Measurements from ENCODE around the gene COA7. TPM values are rescaled to one million over a fixed set of nuclear protein-coding genes. Genes with fewer than 3 reads are reported as not detected.
"Not testable (repeated sequence)": the region's sequence is repeated elsewhere in the genome, so short reads cannot be mapped to it uniquely, and the experiment has no call there.

COA7 gene
- total and polyA plus RNA-seq, 12 donors = 3.1 to 34.5 (median 12.9) TPM

- Histone ChIP-seq H3K9me3 (replicated peaks in 1 of 3) (no peaks in the 10 kb centered on the region), H3K4me3 (no peak overlapping the region), H3K27ac (peak overlapping the region in 3 of 5 donors; percentile 49 to 63 (median 56)), H3K4me1 (replicated peaks in 1 of 2) (peaks cover 25 to 31% of the 10 kb centered on the region in 2 donors), H3K27me3 (no peaks in the 10 kb centered on the region), H3K36me3 (replicated peaks in 1 of 2) (no peaks in the 10 kb centered on the region)
- intact Hi-C loops (cut with DNase I) = no loop called here
- no peak for TF ChIP-seq POLR2A (IDR thresholded peaks at IDR 0.05)
- TF ChIP-seq, protein P1, sequence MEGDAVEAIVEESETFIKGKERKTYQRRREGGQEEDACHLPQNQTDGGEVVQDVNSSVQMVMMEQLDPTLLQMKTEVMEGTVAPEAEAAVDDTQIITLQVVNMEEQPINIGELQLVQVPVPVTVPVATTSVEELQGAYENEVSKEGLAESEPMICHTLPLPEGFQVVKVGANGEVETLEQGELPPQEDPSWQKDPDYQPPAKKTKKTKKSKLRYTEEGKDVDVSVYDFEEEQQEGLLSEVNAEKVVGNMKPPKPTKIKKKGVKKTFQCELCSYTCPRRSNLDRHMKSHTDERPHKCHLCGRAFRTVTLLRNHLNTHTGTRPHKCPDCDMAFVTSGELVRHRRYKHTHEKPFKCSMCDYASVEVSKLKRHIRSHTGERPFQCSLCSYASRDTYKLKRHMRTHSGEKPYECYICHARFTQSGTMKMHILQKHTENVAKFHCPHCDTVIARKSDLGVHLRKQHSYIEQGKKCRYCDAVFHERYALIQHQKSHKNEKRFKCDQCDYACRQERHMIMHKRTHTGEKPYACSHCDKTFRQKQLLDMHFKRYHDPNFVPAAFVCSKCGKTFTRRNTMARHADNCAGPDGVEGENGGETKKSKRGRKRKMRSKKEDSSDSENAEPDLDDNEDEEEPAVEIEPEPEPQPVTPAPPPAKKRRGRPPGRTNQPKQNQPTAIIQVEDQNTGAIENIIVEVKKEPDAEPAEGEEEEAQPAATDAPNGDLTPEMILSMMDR (IDR thresholded peaks at IDR 0.05) = no peak
- WGBS, 4 donors = 42 to 49% (median 46%) methylated on average over 3 of the region's 3 CpGs
- no peak for DNase-seq
These were observed 43.1 kb upstream of the COA7 start for GRCh38 chr1:52741259-52741658.

GRCh38 chr1:52739699-52740467 is 41.7 kb upstream of the COA7 start:
- no peaks in the 10 kb centered on the region for H3K27me3 ChIP-seq
- intact Hi-C loops (cut with DNase I) = no loop called here
- H3K36me3 ChIP-seq (replicated peaks in 1 of 2) = no peaks in the 10 kb centered on the region
- no peak for DNase-seq
- TF ChIP-seq, protein P1 (IDR thresholded peaks at IDR 0.05) = no peak
- no peak for TF ChIP-seq POLR2A (IDR thresholded peaks at IDR 0.05)
- H3K27ac ChIP-seq = peak overlapping the region in 4 of 5 donors; percentile 30 to 63 (median 48)
- no peak overlapping the region for H3K4me3 ChIP-seq
- peaks cover 25 to 31% of the 10 kb centered on the region in 2 donors for H3K4me1 ChIP-seq (replicated peaks in 1 of 2)
- 70 to 82% (median 75%) methylated on average over 4 of the region's 4 CpGs for WGBS, 4 donors
- no peaks in the 10 kb centered on the region for H3K9me3 ChIP-seq (replicated peaks in 1 of 3)

DNA sequence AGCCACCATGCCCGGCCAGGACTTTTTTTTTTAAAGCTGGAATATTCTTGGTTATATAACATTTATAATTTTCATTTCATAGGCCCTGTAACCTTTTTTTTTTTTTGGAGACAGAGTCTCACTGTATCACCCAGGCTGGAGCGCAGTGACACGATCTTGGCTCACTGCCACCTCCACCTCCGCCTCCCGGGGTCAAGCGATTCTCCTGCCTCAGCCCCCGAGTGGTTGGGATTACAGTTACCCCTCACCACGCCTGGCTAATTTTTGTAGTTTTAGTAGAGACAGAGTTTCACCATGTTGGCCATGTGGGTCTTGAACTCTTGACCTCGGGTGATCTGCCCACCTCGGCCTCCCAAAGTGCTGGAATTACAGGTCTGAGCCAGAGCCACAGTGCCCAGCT is 40.7 kb upstream of the COA7 start:
- no peaks in the 10 kb centered on the region for H3K9me3 ChIP-seq (replicated peaks in 1 of 3)
- no peak overlapping the region for H3K4me3 ChIP-seq
- WGBS, 4 donors = 52 to 70% (median 62%) methylated on average over 10 of the region's 10 CpGs
- H3K27ac ChIP-seq = peak overlapping the region in 3 of 5 donors; percentile 39 to 63 (median 52)
- DNase-seq = peak in 5 of 7 donors; percentile 36 to 70 (median 56)
- no peaks in the 10 kb centered on the region for H3K27me3 ChIP-seq
- H3K36me3 ChIP-seq (replicated peaks in 1 of 2) = no peaks in the 10 kb centered on the region
- TF ChIP-seq POLR2A (IDR thresholded peaks at IDR 0.05) = no peak
- TF ChIP-seq, protein P1 (IDR thresholded peaks at IDR 0.05) = no peak
- H3K4me1 ChIP-seq (replicated peaks in 1 of 2) = peaks cover 25 to 31% of the 10 kb centered on the region in 2 donors
- intact Hi-C loops (cut with DNase I) = no loop called here

DNA sequence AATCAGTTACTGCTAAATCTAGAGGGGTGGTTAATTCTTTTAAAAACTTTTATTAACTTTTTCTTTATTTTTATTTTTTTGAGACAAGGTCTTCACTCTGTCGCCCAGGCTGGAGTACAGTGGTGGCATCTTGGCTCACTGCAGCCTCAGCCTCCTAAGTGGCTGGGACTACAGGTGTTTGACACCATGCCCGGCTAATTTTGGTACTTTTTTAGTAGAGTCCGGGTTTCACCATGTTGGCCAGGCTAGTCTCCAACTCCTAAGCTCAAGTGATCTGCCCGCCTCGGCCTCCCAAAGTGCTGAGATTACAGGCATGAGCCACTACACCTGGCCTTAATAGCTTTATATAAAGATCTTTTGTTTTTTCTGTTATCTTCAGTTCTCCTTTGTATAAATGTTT is 40.0 kb upstream of the COA7 start:
- Histone ChIP-seq H3K4me3 (no peak overlapping the region), H3K4me1 (replicated peaks in 1 of 2) (peaks cover 25 to 31% of the 10 kb centered on the region in 2 donors), H3K27ac (peak overlapping the region in 1 of 5 donors; percentile 30), H3K27me3 (no peaks in the 10 kb centered on the region), H3K9me3 (replicated peaks in 1 of 3) (no peaks in the 10 kb centered on the region), H3K36me3 (replicated peaks in 1 of 2) (no peaks in the 10 kb centered on the region)
- TF ChIP-seq, protein P1 (IDR thresholded peaks at IDR 0.05) = no peak
- TF ChIP-seq POLR2A (IDR thresholded peaks at IDR 0.05) = no peak
- WGBS, 4 donors = 81 to 86% (median 84%) methylated on average over 5 of the region's 5 CpGs
- no peak for DNase-seq
- intact Hi-C loops (cut with DNase I) = no loop called here

- H3K27ac ChIP-seq; H3K9me3 ChIP-seq (replicated peaks in 1 of 3); DNase-seq; intact Hi-C loops (cut with DNase I); H3K36me3 ChIP-seq (replicated peaks in 1 of 2); H3K4me3 ChIP-seq; H3K27me3 ChIP-seq: not testable (repeated sequence)
- peaks cover 17 to 19% of the 10 kb centered on the region in 2 donors for H3K4me1 ChIP-seq (replicated peaks in 1 of 2)
- WGBS, 4 donors = 90 to 98% (median 95%) methylated on average over 9 of the region's 9 CpGs
These were observed 37.2 kb upstream of the COA7 start for GRCh38 chr1:52735371-52735770.
